SU-DHL-6 (cell line): ENCODE results near the gene POLR2I.

Experiments
- EZH2phosphoT487 ChIP-seq: fragments of 200-600 bp; sonication (generic), shearing (Covaris generic); conservative IDR thresholded peaks from 2 replicates; pipeline ENCODE4 v1.6.1; 2018; ENCODE audit warnings: mild to moderate bottlenecking, antibody characterized with exemption, low read length, moderate library complexity, mixed read lengths
- TF ChIP-seq, protein P1 (sequence below): fragments of 200-600 bp; sonication (generic); IDR thresholded peaks from one replicate; pipeline ENCODE4 v1.5.1; 2017; ENCODE audit warnings: antibody characterized with exemption, mild to moderate bottlenecking, low read length, moderate library complexity; ENCODE audit not compliant: insufficient read depth, poor library complexity, severe bottlenecking

DNA sequence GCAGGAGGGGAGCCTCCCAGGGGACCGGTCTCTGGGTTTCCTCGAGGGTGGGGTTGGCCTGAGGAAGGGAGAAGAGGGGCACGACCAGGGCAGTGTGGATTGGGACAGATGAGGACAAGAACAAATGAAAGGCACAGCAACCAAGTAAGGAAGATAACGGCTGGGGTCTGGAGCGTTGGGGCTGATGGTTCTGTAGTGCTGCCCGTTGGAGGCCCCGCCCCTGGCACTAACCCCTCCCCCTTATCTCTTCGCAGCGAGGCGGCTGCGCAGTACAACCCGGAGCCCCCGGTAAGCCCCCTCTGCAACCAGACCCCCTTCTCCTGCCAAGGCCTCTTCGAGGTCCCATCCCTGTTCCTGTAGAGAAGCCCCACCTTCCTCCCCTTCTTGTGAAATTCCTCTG, 27.4 kb upstream of the POLR2I start:
- TF ChIP-seq, protein P1, sequence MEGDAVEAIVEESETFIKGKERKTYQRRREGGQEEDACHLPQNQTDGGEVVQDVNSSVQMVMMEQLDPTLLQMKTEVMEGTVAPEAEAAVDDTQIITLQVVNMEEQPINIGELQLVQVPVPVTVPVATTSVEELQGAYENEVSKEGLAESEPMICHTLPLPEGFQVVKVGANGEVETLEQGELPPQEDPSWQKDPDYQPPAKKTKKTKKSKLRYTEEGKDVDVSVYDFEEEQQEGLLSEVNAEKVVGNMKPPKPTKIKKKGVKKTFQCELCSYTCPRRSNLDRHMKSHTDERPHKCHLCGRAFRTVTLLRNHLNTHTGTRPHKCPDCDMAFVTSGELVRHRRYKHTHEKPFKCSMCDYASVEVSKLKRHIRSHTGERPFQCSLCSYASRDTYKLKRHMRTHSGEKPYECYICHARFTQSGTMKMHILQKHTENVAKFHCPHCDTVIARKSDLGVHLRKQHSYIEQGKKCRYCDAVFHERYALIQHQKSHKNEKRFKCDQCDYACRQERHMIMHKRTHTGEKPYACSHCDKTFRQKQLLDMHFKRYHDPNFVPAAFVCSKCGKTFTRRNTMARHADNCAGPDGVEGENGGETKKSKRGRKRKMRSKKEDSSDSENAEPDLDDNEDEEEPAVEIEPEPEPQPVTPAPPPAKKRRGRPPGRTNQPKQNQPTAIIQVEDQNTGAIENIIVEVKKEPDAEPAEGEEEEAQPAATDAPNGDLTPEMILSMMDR: no peak
- TF ChIP-seq EZH2phosphoT487: no peak
